Stimulated activated CD8-positive, alpha-beta memory T cell treated with anti-CD3 and anti-CD28 coated beads, Interleukin-15, amount 100 ng/mL, for 1 hour (primary cell): ENCODE data around the gene GNA12.

Source experiments
- DNase-seq: peaks from one replicate; pipeline ENCODE4 v3.0.0-alpha.2; 2020; ENCODE audit warnings: low read depth

The GNA12 gene

DNA sequence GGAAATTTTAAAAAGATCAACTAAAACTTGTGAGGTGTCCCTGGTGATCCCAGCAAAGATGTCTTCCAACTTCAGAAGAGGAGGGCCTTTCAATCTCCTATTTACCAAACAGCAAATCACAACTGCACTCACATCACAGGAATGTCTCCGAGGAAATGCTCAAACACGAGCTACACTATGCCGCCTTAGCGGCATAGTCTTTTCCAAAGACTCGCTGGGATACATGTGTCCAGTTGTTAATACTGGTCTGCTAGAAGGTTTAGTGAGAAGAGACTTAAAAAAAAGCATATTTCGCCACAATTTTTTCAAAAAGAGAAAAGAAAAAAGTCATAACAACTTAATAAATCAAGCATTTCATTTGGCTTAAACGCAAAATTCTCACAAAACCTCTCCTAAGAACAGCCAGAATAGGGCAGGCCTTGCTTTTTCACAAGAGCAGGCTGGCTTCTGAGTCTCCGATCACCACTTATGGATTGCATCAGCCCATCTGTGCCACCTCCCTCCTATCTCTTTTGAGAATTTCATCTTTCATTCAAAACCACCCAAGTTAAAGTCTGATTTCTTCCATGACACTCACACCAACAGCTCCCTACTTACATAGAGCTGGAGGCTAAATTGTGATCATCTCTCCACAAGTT, 66.1 kb downstream of the GNA12 start:
- DNase-seq: no peak

DNA sequence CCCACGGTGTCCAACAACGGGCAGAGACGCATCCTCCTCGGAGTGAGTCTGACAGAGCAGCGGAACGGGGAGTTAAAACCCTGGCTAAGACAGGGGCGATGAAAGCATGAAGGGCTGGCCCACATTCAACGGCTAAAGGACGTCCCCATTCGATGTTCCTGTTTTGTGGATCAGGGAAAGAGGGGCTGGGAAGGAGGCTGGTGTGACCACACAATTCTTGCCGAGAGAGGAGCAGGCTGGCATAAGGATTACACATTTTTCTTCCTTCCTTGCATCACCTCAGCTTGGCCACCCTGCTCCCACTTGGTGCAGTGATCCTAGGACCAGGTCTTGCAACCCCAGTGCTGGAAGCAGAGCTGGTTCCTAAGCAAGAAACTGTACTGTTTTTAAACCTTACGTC, 67.7 kb downstream of the GNA12 start:
- no peak for DNase-seq

DNA sequence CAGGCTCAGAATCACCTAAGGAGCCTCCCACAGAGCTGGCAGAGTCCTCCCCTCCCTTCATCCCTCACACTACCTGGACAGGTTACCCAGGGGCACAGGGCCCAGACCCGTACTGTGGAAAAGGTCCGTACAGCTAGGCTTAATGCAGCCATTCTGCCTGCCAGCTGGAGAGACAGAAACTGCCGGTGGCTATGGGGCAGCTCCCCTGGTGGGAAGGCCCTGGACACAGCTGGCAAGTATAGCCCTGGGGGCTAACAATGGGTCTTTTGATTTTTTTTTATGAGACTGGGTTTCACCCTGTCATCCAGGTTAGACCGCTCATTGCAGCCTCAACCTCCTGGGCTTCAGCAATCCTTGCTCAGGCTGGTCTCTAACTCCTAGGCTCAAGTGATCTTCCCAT, 68.3 kb downstream of the GNA12 start:
- no peak for DNase-seq

DNA sequence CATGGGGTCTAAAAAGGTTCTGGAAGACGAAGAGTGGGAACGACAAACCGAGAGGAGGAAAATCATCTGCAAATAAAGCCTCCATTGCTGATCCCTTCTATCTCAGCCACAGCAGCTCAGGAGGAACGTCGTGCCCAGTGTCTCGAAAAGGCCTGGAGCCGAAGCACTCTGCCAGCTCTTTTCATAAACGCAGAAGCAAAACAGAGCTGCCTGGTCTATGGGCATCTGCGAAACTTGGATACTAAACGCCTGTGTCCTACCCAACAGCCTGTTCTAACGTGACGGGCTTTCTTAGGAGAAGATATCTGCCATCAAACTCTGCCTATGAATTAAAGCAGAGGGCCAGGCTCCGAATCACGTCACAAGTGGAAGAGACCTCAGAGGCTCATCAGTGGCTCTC, 68.7 kb downstream of the GNA12 start:
- no peak for DNase-seq

DNA sequence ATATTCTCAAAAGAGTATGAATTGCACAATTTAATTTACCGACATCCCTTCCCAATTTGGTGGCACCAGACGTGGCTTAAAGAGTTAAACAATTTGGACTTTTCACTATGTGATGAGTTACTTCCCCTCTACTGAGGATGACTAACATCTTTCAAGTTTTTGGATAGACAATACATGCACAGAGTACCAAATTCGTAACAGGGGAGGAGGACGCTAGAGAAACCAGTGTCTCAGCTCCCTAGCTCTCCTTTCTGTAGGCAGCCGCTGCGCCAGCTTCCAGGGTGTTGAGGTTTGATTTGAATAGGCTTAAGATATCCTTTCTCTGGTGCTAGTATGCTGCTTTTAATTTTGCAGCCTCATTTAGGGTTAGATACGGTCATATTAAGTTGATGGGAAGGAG, 69.2 kb downstream of the GNA12 start:
- no peak for DNase-seq

DNA sequence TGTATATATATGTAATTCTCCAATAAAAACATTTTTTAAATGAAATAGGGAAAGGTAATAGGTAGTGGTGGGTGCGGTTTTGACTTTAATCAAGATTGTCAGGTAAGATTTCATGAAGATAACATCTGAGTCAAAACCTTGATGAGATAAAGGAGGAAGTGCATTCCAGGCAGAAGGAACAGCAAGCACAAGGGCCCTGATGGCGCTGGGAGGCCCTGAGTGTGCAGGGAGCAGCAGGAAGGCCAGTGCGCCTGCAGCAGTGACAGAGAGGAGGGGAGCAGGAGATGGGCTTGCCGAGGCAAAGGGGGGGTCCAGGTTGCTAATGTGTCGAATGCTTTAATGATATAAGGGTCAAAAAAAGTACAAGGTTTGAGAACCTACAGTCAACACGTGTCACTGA, 69.8 kb downstream of the GNA12 start:
- no peak for DNase-seq

DNA sequence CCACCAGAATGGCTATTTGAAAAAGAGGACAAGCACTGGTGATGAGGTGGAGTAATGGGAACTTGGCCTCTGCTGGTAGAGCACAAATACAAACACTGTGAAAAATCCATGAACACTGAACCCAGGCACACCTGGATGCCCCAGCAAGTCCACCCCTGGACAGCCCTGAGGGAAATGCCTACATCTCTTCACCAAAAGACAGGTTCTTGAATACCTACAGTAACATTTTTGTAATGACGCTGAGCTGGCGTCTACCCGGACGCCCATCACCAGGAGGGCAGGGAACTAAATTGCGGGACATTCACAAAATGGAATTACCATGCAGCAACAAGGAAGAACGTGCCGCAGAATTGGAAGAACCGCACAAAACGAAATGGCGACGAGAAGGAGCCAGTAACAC, 70.5 kb downstream of the GNA12 start:
- no peak for DNase-seq

DNA sequence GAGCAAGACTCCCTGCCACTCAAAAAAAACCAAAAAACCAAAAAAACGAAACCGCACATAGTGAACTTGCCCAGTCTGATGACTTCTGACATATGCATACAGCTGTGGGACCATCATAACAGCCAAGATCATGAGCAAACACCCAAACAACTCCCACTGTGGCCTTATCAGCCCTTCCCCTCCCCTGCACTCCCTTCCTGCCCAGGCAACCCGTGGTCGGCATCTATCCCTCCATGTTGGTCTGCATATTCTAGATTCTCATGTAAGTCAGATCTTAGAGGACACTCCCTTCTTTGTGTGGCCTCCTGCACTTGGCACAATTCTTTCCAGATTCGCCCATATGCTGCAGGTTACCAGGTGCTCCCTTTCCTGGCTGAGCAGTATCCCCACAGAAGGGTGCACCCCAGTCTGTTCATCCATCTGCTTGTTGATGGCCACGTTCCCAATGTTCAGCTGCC, 72.8 kb downstream of the GNA12 start:
- DNase-seq: no peak

DNA sequence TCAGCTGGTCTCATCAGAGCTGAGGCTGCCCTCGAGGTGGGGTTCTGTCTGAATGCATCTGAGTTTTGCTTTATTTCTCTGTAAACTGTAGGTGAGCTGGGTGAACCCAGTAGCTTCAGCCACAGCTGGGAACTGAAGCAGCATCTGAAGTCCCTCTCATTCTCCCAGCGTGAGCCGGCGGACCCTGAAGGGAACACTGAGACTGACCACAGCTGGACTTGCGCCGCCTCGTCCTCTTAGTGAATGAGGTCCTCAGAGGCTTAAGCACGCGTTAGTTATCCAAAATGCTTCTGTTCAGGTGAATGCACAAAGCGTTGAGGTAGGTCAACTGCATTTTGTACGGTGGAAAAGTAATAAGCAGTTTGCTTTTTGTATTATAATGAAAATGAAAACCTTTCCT, 79.5 kb downstream of the GNA12 start:
- DNase-seq: no peak

DNA sequence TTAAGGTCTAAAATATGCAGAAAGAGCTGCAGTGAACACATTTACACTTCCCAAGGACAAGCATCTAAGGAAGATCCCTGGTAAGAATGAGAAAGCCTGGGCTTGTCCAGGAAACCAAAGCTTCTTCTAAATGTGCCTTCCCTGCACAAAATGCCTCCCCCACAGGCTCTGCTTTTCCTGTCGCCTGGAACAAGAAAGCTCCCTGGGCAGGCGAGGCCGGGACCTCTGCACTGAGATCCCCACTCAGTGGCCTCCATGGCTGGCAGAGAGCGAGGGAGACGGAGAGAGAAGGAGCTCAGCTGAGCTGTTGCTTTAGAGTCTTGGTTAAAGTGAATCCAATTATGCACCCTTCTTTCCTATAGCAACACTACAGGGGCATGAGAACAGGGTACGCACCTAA, 80.5 kb downstream of the GNA12 start:
- no peak for DNase-seq

DNA sequence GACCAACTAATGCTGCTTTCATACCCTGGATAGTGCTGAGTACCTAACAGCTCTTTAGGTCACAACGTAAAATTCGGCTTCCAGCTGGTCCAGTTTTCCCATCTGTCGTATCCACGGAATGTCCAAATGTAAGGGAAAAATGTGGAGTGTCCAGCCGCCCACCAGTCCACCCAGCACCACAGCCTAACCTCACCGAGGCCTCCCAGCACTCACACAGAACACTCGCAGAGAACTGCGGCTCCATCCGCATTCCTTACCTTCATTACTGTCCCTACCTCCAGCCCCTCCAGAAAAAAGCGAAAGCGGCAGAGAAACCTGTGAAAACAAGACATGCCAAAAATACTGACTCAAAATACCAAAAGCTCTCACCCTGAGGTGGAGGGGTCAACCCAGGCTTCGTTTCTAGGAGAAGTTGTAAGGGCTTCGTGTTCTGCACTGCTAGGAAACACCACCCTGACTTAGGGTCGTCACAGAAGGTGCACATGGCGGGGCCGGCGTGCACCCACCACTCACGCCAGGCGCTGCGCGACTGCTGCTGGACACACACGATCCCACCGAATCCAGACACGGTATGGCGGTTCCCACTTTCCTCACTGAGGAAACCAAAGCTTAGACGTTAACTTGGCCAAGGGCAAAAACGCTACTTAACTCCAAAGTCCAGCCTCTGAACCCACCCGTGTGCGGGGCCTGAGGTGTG, 82.2 kb downstream of the GNA12 start:
- DNase-seq: no peak

DNA sequence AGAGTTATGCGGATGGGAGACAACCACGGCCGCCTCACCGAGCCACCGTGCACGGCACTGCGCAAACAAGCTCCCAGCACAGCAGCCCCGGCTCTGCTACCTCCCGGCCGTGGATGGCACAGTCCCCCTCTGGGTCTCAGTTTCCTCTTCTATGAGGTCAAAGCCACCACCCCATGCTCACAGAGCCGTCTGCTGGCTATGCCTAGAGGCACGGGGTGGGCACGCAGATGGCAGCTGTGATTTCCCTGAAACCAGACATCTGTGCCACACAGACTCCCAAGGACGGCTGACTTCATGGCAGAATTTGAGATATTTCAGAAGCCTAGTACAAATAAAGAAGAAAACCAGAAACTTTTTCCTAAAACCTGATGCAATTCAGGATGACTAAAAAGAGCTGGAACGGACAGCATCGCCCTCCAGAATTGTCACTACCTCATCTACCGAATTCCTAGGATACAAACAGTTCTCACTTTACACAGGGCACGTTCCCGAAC, 82.9 kb downstream of the GNA12 start:
- no peak for DNase-seq

DNA sequence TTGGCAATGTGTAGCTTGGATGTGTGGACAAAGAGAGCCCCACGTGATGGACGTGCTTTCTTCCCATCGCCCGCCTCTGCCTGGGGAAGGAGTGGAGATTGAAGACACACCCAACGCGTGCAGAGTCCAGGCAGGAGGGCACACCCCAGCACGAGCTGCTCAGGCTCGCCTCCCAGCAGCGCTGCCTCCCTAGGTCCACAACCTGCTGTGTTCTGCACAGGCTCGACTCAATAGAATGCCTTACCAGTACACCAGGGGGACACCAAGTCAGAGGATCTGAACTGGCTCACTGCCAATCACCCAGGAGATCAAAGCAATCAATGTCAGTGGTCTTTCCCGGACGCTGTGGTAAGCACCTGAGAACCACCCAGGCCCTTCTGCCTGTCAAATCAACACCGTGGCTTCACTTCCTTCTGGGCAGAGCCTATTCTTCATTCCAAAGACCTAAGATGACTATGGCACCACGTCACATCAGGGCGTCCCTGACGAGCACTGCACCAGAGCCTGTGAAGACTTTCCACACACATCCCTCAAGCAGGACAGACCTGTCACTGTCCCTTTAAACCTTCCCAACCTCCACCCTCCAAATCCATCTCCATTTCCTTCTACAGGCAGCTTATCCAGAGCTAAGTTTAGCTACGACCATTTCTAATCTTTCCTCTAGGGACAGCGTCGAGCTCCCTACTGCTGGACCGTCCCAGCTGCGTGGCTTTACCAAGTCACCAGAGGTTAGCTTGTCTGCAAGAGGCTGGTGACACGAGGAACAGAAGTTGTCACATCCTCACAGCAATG, 83.8 kb downstream of the GNA12 start:
- no peak for DNase-seq

DNA sequence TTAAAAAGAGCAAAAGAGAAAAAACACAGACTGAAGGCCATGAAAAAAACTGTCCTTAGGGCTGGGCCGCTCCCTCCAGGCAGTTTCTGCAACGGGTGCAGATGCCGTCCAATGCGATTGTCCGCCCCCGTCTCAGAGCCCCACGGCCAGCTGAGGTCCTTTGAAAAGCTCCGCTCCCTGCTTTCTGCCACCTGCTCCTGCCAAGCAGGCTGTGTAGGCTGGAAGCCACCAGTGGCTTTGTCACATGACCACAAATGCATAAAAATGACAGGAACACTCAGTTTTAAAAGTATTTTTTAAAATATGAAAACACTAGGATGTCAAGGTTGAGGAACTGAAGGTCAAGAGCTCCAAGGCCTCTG, 84.4 kb downstream of the GNA12 start:
- DNase-seq: no peak

DNA sequence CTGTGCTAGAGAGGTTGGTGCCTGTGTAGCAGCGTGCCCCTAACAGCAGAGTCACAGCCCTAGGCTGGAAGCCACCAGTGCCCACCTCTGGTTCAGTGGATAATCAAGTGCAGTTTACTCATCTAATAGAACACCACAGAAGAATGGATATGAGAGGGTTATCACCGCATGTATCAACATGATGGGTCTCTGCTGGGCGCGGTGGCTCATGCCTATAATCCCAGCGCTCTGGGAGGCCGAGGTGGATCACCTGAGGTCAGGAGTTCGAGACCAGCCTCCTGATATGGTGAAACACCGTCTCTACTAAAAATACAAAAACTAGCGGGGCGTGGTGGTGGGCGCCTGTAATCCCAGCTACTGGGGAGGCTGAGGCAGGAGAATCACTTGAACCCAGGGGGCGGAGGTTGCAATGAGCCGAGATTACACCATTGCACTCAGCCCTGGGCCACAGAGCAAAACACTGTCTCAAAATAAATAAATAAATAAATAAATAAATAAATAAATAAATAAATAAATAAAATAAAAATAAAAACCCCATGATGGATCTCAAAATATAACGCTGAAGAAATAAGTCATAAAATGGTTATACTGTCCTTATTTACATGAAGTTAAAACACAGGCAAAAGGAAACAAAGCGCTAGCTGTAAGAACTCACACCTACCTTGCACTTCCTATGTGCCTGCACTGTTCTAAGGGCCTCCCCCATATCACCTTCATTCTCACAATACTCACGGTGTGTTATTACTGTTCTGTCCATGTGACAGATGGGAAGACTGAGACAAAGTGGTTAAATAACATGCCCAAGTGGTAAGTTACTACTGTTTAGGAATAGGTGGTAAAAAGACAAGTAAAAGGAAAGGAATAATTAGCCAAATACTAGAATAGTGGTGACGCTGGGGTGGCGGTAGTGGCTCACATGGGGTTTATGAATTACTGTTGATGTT, 85.2 kb downstream of the GNA12 start:
- no peak for DNase-seq

DNA sequence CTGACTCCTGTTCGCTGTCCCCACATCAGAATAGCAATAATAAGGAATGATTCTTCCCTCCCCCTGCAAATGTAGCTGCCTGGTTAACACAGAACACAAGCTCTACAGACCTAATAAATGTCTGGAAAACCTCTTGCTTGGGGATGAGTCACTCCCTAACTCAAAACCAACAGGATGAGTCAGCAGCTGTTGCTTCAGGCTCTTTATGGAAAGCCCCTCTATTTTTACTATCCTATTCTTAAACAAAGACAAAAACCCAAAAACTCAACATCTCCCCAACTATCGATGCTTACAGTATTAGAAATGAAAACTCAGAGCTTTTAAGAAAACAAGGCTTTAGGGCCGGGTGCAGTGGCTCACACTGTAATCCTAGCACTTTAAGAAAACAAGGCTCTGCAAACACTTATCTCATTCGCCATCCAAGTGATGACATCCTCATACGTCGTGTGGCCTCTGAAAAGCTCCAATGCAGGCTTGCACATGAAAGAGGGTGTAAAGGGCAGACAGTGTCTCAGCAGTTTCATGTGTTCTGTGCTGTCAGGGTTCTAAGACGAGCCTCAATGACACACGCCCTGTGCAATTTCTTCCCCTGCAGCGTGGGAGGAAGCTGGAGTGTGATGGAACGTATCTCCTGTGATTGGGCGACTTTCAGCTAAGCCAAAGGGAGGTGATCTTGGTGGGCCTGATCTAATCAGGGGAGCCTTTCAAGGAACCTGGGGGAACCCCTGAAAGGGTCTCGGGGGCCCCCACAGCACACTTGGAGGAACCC, 86.0 kb downstream of the GNA12 start:
- peak; percentile 7 for DNase-seq

DNA sequence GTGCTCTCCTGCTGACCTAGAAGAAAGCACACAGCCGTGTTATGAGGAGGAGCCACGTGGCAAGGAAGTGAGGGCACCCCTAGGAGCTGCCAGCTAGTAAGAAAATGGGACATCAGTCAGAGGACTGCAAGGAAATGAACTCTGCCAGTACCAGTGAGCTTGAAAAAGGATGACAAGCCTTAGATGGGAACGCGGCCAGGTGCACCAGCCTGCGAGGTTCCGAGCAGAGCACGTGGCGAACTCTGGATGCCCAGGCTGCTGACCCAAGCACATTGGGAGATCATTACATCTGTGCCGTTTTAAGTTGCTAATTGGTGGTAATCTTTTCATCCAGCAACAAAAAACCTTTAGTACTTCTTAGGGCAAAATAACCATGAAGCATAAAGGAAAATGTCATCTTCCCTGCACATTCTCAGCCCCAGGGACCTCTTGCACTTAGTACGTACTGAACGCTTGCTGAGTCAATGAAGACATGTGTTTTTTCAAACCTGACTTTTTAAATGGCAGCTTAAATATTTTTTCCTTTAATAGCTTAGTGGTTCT, 86.7 kb downstream of the GNA12 start:
- DNase-seq: no peak

DNA sequence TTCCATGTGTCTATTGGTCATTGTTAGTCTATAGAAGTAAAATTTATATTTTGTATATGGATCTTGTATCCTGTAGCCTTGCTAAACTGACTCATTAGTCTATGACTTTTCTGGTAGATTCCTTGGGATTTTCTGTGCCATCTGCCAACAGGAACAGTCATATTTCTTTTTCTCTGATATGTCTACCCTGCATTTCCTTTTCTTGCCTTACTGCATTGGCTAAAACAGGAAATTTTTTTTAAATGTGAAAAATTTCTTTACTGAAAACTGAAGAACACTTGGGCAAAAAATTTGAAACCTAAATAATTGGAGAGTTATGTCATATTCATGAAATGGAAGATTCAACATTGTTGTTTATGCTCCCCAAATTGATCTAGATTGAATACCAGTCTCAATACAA, 88.6 kb downstream of the GNA12 start:
- no peak for DNase-seq

DNA sequence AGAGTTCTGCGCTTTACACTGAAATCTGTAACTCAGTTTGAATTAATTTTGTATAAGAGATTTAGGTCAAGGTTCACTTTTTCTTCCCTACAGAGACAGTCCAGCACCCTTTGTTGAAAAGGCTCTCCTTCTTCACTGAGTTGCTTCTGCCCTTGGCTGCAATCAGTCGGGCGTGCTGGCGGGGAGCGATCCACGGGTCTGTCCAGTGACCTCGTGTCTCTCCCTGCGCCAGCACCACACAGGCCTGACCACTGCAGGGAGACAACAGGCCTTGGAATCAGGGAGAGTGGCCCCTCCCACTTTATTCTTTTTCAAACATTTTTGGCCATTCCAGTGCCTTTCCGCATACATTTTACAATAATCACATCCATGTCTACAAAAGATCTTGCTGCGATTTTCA, 89.2 kb downstream of the GNA12 start:
- DNase-seq: no peak

DNA sequence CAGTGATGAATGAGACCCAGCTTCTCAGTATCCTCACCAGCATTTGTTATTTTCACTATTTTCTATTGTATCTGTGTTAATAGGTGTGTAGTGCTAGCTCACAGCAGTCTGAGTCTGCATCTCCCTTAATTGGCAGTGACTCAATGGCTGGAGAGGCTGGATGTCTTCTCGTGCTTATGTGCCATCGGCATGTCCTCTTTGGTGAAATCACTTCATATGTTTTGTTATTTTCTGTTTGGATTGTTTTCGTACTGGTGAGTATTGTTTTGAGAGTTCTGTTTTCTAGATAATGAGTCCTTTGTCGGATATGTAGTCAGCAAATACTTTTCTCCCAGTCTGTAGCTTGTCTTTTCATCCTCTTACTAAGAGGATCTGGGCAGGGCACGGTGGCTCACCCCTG, 90.0 kb downstream of the GNA12 start:
- no peak for DNase-seq

DNA sequence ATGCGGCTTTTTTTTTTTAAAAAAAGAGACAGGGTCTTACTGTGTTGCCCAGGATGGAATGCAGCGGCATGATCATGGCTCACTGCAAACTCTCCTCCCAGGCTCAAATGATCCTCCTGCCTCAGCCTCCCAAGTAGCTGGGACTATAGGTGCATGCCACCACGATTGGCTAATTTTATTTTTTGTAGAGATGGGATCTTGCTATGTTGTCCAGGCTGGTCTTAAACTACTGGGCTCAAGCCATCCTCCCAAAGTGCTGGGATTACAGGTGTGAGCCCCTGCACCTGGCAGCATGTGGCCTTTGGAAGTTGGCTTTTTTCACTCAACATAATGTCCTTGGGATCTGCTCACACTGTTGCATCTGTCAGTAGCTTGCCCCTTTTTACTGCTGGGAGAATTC, 91.0 kb downstream of the GNA12 start:
- no peak for DNase-seq
